WTC11 (cell line): ENCODE measurements around the gene CGNL1.

ENCODE experiments used
- FOXK1 ChIP-seq: sonication (generic); formaldehyde crosslinking; IDR thresholded peaks from 2 replicates; pipeline ENCODE4 v1.8.0; 2022; ENCODE audit warnings: mild to moderate bottlenecking, moderate library complexity, missing genetic modification reagents
- TEAD4 ChIP-seq: sonication (generic); formaldehyde crosslinking; IDR thresholded peaks from 2 replicates; pipeline ENCODE4 v1.8.0; 2022; ENCODE audit warnings: mild to moderate bottlenecking, missing genetic modification reagents
- ZNF671 ChIP-seq: fragments of 250-450 bp; sonication (Bioruptor Pico); IDR thresholded peaks from 2 replicates; pipeline ENCODE4 v1.8.0; 2021; ENCODE audit warnings: mild to moderate bottlenecking
- TF ChIP-seq, protein P1 (sequence below): fragments of 200-600 bp; IDR thresholded peaks from 2 replicates; pipeline ENCODE4 v1.8.0; 2022; ENCODE audit warnings: antibody characterized with exemption
- TF ChIP-seq, protein P2 (sequence below): sonication (generic); formaldehyde crosslinking; IDR thresholded peaks from 2 replicates; pipeline ENCODE4 v1.8.0; 2022; ENCODE audit warnings: mild to moderate bottlenecking, missing genetic modification reagents
- TF ChIP-seq, protein P3 (sequence below): sonication (generic); formaldehyde crosslinking; IDR thresholded peaks from 2 replicates; pipeline ENCODE4 v1.8.0; 2022; ENCODE audit warnings: mild to moderate bottlenecking, missing genetic modification reagents

DNA sequence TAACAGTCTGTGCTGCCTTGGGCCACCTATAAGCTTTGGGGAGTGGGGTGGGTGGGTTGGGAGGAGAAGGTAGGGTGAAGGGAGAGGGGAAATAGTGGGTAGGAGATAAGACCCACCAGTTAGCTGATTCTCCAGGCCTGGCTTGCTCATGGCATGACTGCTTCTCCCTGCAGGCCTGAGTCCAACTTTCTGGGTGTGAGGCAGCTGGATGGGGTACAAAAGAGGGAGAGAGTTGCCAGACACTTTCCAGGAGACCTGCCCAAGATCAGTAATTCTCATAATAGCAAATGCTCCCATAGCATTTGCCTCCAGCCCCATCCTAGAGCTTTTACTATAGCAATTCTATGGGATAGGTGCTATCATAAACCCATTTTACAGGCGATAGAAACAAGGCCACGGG, 7.7 kb downstream of the CGNL1 start:
- TF ChIP-seq, protein P1, sequence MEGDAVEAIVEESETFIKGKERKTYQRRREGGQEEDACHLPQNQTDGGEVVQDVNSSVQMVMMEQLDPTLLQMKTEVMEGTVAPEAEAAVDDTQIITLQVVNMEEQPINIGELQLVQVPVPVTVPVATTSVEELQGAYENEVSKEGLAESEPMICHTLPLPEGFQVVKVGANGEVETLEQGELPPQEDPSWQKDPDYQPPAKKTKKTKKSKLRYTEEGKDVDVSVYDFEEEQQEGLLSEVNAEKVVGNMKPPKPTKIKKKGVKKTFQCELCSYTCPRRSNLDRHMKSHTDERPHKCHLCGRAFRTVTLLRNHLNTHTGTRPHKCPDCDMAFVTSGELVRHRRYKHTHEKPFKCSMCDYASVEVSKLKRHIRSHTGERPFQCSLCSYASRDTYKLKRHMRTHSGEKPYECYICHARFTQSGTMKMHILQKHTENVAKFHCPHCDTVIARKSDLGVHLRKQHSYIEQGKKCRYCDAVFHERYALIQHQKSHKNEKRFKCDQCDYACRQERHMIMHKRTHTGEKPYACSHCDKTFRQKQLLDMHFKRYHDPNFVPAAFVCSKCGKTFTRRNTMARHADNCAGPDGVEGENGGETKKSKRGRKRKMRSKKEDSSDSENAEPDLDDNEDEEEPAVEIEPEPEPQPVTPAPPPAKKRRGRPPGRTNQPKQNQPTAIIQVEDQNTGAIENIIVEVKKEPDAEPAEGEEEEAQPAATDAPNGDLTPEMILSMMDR, result no peak
- TF ChIP-seq, protein P2, sequence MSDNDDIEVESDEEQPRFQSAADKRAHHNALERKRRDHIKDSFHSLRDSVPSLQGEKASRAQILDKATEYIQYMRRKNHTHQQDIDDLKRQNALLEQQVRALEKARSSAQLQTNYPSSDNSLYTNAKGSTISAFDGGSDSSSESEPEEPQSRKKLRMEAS (CRISPR knock-in tag), result no peak
- TF ChIP-seq FOXK1 (CRISPR knock-in tag), result no peak
- TF ChIP-seq TEAD4 (CRISPR knock-in tag), result no peak
- no peak for TF ChIP-seq ZNF671
- TF ChIP-seq, protein P3, sequence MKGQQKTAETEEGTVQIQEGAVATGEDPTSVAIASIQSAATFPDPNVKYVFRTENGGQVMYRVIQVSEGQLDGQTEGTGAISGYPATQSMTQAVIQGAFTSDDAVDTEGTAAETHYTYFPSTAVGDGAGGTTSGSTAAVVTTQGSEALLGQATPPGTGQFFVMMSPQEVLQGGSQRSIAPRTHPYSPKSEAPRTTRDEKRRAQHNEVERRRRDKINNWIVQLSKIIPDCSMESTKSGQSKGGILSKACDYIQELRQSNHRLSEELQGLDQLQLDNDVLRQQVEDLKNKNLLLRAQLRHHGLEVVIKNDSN, result no peak
